MM.1S (cell line): ENCODE results near the gene R3HDM2.

Source experiments
- EZH2 ChIP-seq: fragments of 300-600 bp; sonication (generic); optimal IDR thresholded peaks from 2 replicates; pipeline ENCODE3; 2017; ENCODE audit warnings: low read depth, mild to moderate bottlenecking, antibody characterized with exemption, low read length, mixed read lengths
- TF ChIP-seq, protein P1 (sequence below): fragments of 300-600 bp; sonication (generic); IDR thresholded peaks from 2 replicates; pipeline ENCODE4 v1.5.1; 2016; ENCODE audit warnings: antibody characterized with exemption, low read length, mixed read lengths

DNA sequence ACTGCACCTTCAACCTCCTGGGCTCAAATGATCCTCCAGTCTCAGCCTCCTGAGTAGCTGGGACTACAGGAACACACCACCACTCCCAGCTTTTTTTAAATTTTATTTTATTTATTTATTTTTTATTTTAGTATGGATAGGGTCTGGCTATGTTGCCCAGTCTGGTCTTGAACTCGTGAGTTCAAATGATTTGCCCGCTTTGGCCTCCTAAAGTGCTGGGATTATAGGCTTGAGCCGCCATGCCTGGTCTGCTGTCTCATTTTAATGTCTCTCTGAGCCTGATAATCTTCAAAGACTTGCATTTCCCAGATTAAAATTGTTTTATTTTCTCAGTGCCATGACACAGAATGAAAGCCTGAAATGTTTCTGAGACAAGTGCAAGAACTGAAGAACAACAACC is 2.5 kb upstream of the R3HDM2 start:
- TF ChIP-seq, protein P1, sequence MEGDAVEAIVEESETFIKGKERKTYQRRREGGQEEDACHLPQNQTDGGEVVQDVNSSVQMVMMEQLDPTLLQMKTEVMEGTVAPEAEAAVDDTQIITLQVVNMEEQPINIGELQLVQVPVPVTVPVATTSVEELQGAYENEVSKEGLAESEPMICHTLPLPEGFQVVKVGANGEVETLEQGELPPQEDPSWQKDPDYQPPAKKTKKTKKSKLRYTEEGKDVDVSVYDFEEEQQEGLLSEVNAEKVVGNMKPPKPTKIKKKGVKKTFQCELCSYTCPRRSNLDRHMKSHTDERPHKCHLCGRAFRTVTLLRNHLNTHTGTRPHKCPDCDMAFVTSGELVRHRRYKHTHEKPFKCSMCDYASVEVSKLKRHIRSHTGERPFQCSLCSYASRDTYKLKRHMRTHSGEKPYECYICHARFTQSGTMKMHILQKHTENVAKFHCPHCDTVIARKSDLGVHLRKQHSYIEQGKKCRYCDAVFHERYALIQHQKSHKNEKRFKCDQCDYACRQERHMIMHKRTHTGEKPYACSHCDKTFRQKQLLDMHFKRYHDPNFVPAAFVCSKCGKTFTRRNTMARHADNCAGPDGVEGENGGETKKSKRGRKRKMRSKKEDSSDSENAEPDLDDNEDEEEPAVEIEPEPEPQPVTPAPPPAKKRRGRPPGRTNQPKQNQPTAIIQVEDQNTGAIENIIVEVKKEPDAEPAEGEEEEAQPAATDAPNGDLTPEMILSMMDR = no peak
- no peak for TF ChIP-seq EZH2
